Neural progenitor cell (in vitro differentiated cells): Measurements from ENCODE around the gene LGALS7B. TPM values are rescaled to one million over a fixed set of nuclear protein-coding genes. Genes with fewer than 3 reads are reported as not detected.

ENCODE experiments used
- DNase-seq: peaks from one replicate; pipeline ENCODE4 v3.0.0-alpha.2; 2016; ENCODE audit warnings: low spot score
- H2AFZ ChIP-seq: fragments of 200-600 bp; sonication (generic); replicated peaks from 2 replicates; pipeline ENCODE4 v1.6.1; 2016; ENCODE audit warnings: antibody characterized with exemption
- H3F3A ChIP-seq: fragments of 200-600 bp; sonication (generic); 2 replicates; pipeline ENCODE4 v1.6.1; 2016; ENCODE audit warnings: antibody characterized with exemption, low read depth
- H3K27ac ChIP-seq: fragments of 200-600 bp; sonication (generic); 2 replicates; pipeline ENCODE4 v1.5.1; 2016; ENCODE audit warnings: mild to moderate bottlenecking
- H3K27me3 ChIP-seq: fragments of 200-600 bp; sonication (generic); 2 replicates; pipeline ENCODE4 v1.6.1; 2016; ENCODE audit warnings: mild to moderate bottlenecking, moderate library complexity
- H3K36me3 ChIP-seq: fragments of 200-600 bp; sonication (generic); 2 replicates; pipeline ENCODE4 v1.5.1; 2016
- H3K4me1 ChIP-seq: fragments of 200-600 bp; sonication (generic); 2 replicates; pipeline ENCODE4 v1.6.1; 2016; ENCODE audit warnings: mixed run types
- H3K4me2 ChIP-seq: fragments of 200-600 bp; sonication (generic); 2 replicates; pipeline ENCODE4 v1.6.1; 2016
- H3K4me3 ChIP-seq: fragments of 200-600 bp; sonication (generic); 2 replicates; pipeline ENCODE4 v1.5.1; 2016
- H3K79me2 ChIP-seq: fragments of 200-600 bp; sonication (generic); 2 replicates; pipeline ENCODE4 v1.6.1; 2016; ENCODE audit warnings: low read depth
- H3K9ac ChIP-seq: fragments of 200-600 bp; sonication (generic); 2 replicates; pipeline ENCODE4 v1.6.1; 2016
- H3K9me3 ChIP-seq: fragments of 200-600 bp; sonication (generic); 2 replicates; pipeline ENCODE4 v1.5.1; 2016; ENCODE audit warnings: low read depth
- H4K20me1 ChIP-seq: fragments of 200-600 bp; sonication (generic); 2 replicates; pipeline ENCODE4 v1.6.1; 2016; ENCODE audit warnings: low read depth
- H3K27ac Mint-ChIP-seq: 3 replicates; pipeline ENCODE4 v1.8.0; 2021; ENCODE audit warnings: mixed read lengths
- H3K27me3 Mint-ChIP-seq: 2 replicates; pipeline ENCODE4 v1.8.0; 2022; ENCODE audit warnings: low read depth, mild to moderate bottlenecking, inconsistent platforms, moderate library complexity, mixed read lengths; ENCODE audit not compliant: insufficient read depth
- H3K36me3 Mint-ChIP-seq: 3 replicates; pipeline ENCODE4 v1.8.0; 2021; ENCODE audit warnings: mixed read lengths
- H3K4me1 Mint-ChIP-seq: 3 replicates; pipeline ENCODE4 v1.8.0; 2021; ENCODE audit warnings: mixed read lengths
- H3K4me3 Mint-ChIP-seq: 3 replicates; pipeline ENCODE4 v1.8.0; 2021; ENCODE audit warnings: mild to moderate bottlenecking, moderate library complexity, mixed read lengths
- H3K9me3 Mint-ChIP-seq: 3 replicates; pipeline ENCODE4 v1.8.0; 2020; ENCODE audit warnings: mixed read lengths
- EZH2 ChIP-seq: fragments of 200-600 bp; sonication (generic); IDR thresholded peaks from 2 replicates; pipeline ENCODE4 v1.6.1; 2017; ENCODE audit warnings: antibody characterized with exemption, mild to moderate bottlenecking, moderate library complexity
- EZH2phosphoT487 ChIP-seq: fragments of 200-600 bp; sonication (generic); IDR thresholded peaks from 2 replicates; pipeline ENCODE4 v1.6.1; 2017; ENCODE audit warnings: antibody characterized with exemption
- total RNA-seq: library from RNA; depleted of rRNA; stranded (reverse); fragments of >200 nt; gene quantifications from 2 replicates; pipeline ENCODE4 v1.2.3, GENCODE V29; 2015; ENCODE audit warnings: low replicate concordance
- TF ChIP-seq, protein P1 (sequence below): fragments of 200-600 bp; sonication (generic); IDR thresholded peaks from 2 replicates; pipeline ENCODE4 v1.5.1; 2017; ENCODE audit warnings: antibody characterized with exemption, mild to moderate bottlenecking

The LGALS7B gene
- total RNA-seq, 1 donor from 2014 or later: not detected

- TF ChIP-seq EZH2: no peak
- TF ChIP-seq, protein P1, sequence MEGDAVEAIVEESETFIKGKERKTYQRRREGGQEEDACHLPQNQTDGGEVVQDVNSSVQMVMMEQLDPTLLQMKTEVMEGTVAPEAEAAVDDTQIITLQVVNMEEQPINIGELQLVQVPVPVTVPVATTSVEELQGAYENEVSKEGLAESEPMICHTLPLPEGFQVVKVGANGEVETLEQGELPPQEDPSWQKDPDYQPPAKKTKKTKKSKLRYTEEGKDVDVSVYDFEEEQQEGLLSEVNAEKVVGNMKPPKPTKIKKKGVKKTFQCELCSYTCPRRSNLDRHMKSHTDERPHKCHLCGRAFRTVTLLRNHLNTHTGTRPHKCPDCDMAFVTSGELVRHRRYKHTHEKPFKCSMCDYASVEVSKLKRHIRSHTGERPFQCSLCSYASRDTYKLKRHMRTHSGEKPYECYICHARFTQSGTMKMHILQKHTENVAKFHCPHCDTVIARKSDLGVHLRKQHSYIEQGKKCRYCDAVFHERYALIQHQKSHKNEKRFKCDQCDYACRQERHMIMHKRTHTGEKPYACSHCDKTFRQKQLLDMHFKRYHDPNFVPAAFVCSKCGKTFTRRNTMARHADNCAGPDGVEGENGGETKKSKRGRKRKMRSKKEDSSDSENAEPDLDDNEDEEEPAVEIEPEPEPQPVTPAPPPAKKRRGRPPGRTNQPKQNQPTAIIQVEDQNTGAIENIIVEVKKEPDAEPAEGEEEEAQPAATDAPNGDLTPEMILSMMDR: no peak
- H3K36me3 ChIP-seq: no peaks in the 10 kb centered on the region
These were observed 20.7 kb downstream of the LGALS7B start for GRCh38 chr19:38809592-38810252.

DNA sequence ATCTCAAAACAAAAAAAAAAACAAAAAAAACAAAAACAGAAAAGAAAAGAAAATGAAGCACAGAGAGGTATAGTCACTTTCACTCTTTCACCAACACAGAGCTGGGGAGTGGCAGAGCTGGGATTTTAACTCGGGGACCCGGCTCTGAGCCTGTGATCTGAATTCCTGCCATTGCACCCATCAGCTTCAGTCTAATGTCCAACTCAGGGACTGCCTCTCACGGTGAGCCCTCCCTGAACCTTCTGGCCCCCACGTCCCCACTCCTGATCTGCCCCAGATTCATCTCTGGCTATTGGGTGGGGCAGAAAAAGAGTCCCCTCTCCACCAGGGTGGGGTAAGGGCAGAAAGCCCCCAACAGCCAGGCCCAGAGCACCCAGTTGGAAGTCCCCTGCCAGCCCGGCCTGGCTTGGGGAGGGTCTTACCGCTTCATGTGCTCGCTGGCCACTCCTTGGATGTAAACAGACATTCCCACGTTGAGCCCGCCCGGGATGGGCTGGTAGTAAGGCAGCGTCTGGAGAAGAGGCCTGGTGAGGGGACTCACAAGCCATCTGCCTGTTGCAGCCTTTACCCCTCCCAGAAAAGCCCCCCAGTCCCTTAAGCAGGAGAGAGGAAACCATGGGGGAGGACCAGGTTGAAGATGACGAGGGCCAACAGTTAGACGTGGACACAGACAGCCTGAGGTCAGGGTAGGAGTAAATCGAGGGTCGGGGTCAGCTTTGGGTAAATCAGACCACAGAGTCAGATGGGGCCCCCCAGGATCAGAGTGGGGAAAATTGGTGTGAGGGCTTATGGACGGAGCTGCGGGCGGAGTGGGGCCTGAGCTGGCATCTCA lies 23.2 kb downstream of the LGALS7B start:
- Histone ChIP-seq H3K4me1 (peaks cover 3% of the 10 kb centered on the region), H3K9me3 (no peaks in the 10 kb centered on the region), H3K27me3 (no peaks in the 10 kb centered on the region), H3F3A (peaks cover 4% of the 10 kb centered on the region), H3K4me2 (no peak overlapping the region), H3K36me3 (no peaks in the 10 kb centered on the region), H2AFZ (no peak overlapping the region), H3K4me3 (no peak overlapping the region), H3K27ac (no peak overlapping the region), H3K9ac (no peak overlapping the region), H4K20me1 (no peaks in the 10 kb centered on the region), H3K79me2 (no peaks in the 10 kb centered on the region)
- Mint-ChIP-seq H3K4me1 (peaks cover 9% of the 10 kb centered on the region), H3K27me3 (peaks cover 4% of the 10 kb centered on the region), H3K4me3 (no peak overlapping the region), H3K27ac (peak overlapping the region; percentile 37), H3K9me3 (no peaks in the 10 kb centered on the region), H3K36me3 (peaks cover 7% of the 10 kb centered on the region)
- no peak for DNase-seq
- TF ChIP-seq, protein P1: no peak
- TF ChIP-seq EZH2phosphoT487: no peak
- TF ChIP-seq EZH2: no peak

More at GRCh38 chr19:38809592-38810252, 20.7 kb downstream of the LGALS7B start:
- H3K27me3 Mint-ChIP-seq: peaks cover 10% of the 10 kb centered on the region
- H3K27ac Mint-ChIP-seq: peak overlapping the region; percentile 57
- Histone ChIP-seq H3K4me1 (peaks cover 3% of the 10 kb centered on the region), H4K20me1 (no peaks in the 10 kb centered on the region), H3K79me2 (no peaks in the 10 kb centered on the region), H3K4me2 (no peak overlapping the region), H3K9me3 (no peaks in the 10 kb centered on the region), H3K4me3 (no peak overlapping the region), H3K9ac (no peak overlapping the region), H3K27ac (no peak overlapping the region), H2AFZ (no peak overlapping the region), H3K27me3 (no peaks in the 10 kb centered on the region), H3F3A (peaks cover 4% of the 10 kb centered on the region)
- no peak for DNase-seq
- peaks cover 11% of the 10 kb centered on the region for H3K4me1 Mint-ChIP-seq
- no peaks in the 10 kb centered on the region for H3K9me3 Mint-ChIP-seq
- no peak overlapping the region for H3K4me3 Mint-ChIP-seq
- H3K36me3 Mint-ChIP-seq: no peaks in the 10 kb centered on the region

DNA sequence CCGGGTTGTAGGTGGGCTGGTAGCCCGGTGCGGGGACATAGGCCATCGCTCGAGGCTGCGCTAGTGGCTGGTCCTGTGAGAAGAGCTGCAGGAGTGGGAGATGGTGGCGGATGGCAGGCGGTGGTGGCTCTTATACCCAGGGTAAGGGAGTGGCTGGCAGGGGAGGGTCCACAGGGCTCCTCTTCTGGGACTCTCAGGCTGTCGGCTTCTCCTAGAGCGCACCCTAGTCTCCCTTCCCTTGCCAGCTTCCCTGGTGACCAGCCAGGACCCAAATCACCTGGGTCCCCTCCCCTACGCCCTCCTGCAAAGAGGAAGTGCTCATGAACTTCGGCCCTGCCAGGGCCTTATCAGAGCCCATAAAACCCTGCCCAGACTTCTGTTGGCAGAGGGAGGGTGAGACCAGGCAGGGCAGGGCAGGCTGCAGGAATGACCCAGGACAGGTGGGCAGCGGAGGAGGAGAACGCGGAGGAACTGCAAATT lies 23.9 kb downstream of the LGALS7B start, which contains the start of gene LGALS4:
LGALS4 (minus strand) TSS at position 105 of the 480 bp plus-strand sequence; CDS start at position 46, 59 bp downstream.
- H4K20me1 ChIP-seq: no peaks in the 10 kb centered on the region
- H3K9ac ChIP-seq: no peak within 1 kb of the TSS
- H3K4me1 ChIP-seq: peaks cover 3% of the 10 kb centered on the region
- Mint-ChIP-seq H3K27ac (peak within 1 kb of the TSS; percentile 37), H3K4me1 (peaks cover 3% of the 10 kb centered on the region), H3K4me3 (no peak within 1 kb of the TSS), H3K9me3 (no peaks in the 10 kb centered on the region), H3K36me3 (peaks cover 7% of the 10 kb centered on the region), H3K27me3 (peaks cover 4% of the 10 kb centered on the region)
- H3K27me3 ChIP-seq: no peaks in the 10 kb centered on the region
- H3K27ac ChIP-seq: no peak within 1 kb of the TSS
- H3K9me3 ChIP-seq: no peaks in the 10 kb centered on the region
- TF ChIP-seq EZH2 (no peak), EZH2phosphoT487 (no peak)
- TF ChIP-seq, protein P1: no peak
- H2AFZ ChIP-seq: no peak within 1 kb of the TSS
- no peaks in the 10 kb centered on the region for H3K79me2 ChIP-seq
- DNase-seq: no peak
- peaks cover 4% of the 10 kb centered on the region for H3F3A ChIP-seq
- H3K4me3 ChIP-seq: no peak within 1 kb of the TSS
- no peak within 1 kb of the TSS for H3K4me2 ChIP-seq
- H3K36me3 ChIP-seq: no peaks in the 10 kb centered on the region
